Spleen (tissue), 11 donors: ENCODE results near the gene ZNF891. TPM values are rescaled to one million over a fixed set of nuclear protein-coding genes. Genes with fewer than 3 reads are reported as not detected.

ENCODE experiments used
- DNase-seq: peaks from one replicate; pipeline ENCODE4 v3.0.0-alpha.2; 2020
- H3K27ac ChIP-seq, 8 donors: fragments of 200-600 bp; sonication (generic) in 7 of 8; 1 replicate in 4 of 8; 2 replicates in 4 of 8; pipeline versions ENCODE4 v1.5.0 to v1.8.0; 2016 to 2021; ENCODE audit warnings: inconsistent platforms in 4 of 8, mild to moderate bottlenecking in 4 of 8, moderate library complexity in 1 of 8
- H3K27me3 ChIP-seq, 7 donors: fragments of 200-600 bp; sonication (generic) in 6 of 7; replicated peaks in 1 of 7; 1 replicate in 4 of 7; 2 replicates in 3 of 7; pipeline versions ENCODE4 v1.5.0 to v1.8.0; 2016 to 2021; ENCODE audit warnings: inconsistent platforms in 3 of 7, mild to moderate bottlenecking in 1 of 7
- H3K36me3 ChIP-seq, 6 donors: fragments of 200-600 bp; sonication (generic) in 5 of 6; 1 replicate in 4 of 6; 2 replicates in 2 of 6; pipeline versions ENCODE4 v1.5.0 to v1.8.0; 2016 to 2021; ENCODE audit warnings: inconsistent platforms in 2 of 6
- H3K4me1 ChIP-seq, 6 donors: fragments of 200-600 bp; sonication (generic) in 5 of 6; 1 replicate in 3 of 6; 2 replicates in 3 of 6; pipeline versions ENCODE4 v1.5.0 to v1.8.0; 2016 to 2021; ENCODE audit warnings: inconsistent platforms in 3 of 6
- H3K4me3 ChIP-seq, 8 donors: fragments of 200-600 bp; sonication (generic) in 7 of 8; 1 replicate in 4 of 8; 2 replicates in 4 of 8; pipeline versions ENCODE4 v1.5.0 to v1.8.0; 2016 to 2021; ENCODE audit warnings: inconsistent platforms in 4 of 8, mild to moderate bottlenecking in 4 of 8, moderate library complexity in 2 of 8
- H3K9me3 ChIP-seq, 8 donors: fragments of 200-600 bp; sonication (generic) in 7 of 8; 1 replicate in 4 of 8; 2 replicates in 4 of 8; pipeline versions ENCODE4 v1.5.0 to v1.8.0; 2016 to 2021; ENCODE audit warnings: inconsistent platforms in 4 of 8
- POLR2A ChIP-seq, 3 donors: fragments of 450-650 bp; IDR thresholded peaks; one replicate each; pipeline ENCODE4 v1.5.1; 2017; ENCODE audit warnings: antibody characterized with exemption in 3 of 3, mild to moderate bottlenecking in 1 of 3
- POLR2AphosphoS5 ChIP-seq, 3 donors: sonication (generic); formaldehyde crosslinking; IDR thresholded peaks; one replicate each; pipeline ENCODE4 v1.5.1; 2017; ENCODE audit warnings: antibody characterized with exemption in 3 of 3
- WGBS, 5 donors: extraction: QIAGEN DNeasy Blood & Tissue Kit in 3 of 5; methylation state at CpG; one replicate each; pipeline versions ENCODE4 v1.1.5 to v1.1.7; 2013 to 2018; 5-methylcytosine and 5-hydroxymethylcytosine counted together
- intact Hi-C: fragments of 100-400 bp; cut with DNase I; formaldehyde crosslinking; loops from one replicate; pipeline ENCODE4 v1.15.0; 2023; ENCODE audit warnings: low total_unique reads
- polyA plus RNA-seq, 3 donors: library from polyadenylated mRNA; stranded (reverse); fragments of 200-250 nt; gene quantifications; one replicate each; pipeline ENCODE4 v1.2.1, GENCODE V29; 2013
- total RNA-seq, 7 donors: library from RNA; depleted of rRNA in 3 of 7; stranded (reverse); fragments of >200 nt in 3 of 7; fragmentation: NEBNext Ultra II Directional in 4 of 7; extraction: Animal tissue kit (Norgen Biotek cat#: 25700) in 4 of 7; gene quantifications; one replicate each; pipeline versions ENCODE4 v1.1.0 to v1.2.1, GENCODE V29; 2016 to 2021
- TF ChIP-seq, protein P1 (sequence below), 11 experiments: fragments of 200-600 bp in 7 of 11; fragments of 450-650 bp in 4 of 11; sonication (generic) in 4 of 11; IDR thresholded peaks in 8 of 11; conservative IDR thresholded peaks in 3 of 11; 1 replicate in 7 of 11; 2 replicates in 4 of 11; pipeline versions ENCODE4 v1.4.0 to v1.8.0; 2016 to 2021; ENCODE audit warnings: antibody characterized with exemption in 11 of 11, inconsistent platforms in 4 of 11, mild to moderate bottlenecking in 1 of 11
- donor health status: healthy with polysubstance abuse.
- donor health status: DM: no; HTN: no; CAD: no; lungs with moderate emphysema.
- donor health status: DM: no; HTN: no; CAD: no.
- donor health status: Bipolar disorder and iron deficiency.
- donor health status: healthy.
- donor health status: DM: no; HTN: no; CAD: no.
- donor health status: DM: yes; HTN: yes; CAD: no.

The ZNF891 gene
- total and polyA plus RNA-seq, 10 donors = 0.37 to 5.8 (median 2.7) TPM

DNA sequence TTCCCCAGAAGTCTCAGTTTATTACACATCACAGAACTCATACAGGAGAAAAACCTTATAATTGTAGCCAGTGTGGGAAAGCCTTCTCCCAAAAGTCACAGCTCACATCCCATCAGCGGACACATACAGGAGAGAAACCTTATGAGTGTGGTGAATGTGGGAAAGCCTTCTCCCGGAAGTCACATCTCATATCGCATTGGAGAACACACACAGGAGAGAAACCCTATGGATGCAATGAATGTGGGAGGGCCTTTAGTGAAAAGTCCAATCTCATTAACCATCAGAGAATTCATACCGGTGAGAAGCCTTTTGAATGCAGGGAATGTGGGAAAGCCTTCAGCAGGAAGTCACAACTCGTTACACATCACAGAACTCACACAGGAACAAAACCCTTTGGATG lies 72.6 kb downstream of the ZNF891 start:
- Histone ChIP-seq H3K9me3 (peaks cover 87 to 100% (median 100%) of the 10 kb centered on the region in 8 donors), H3K27me3 (no peaks in the 10 kb centered on the region), H3K4me3 (no peak overlapping the region), H3K27ac (no peak overlapping the region), H3K36me3 (peaks cover 27 to 86% (median 56%) of the 10 kb centered on the region in 6 donors), H3K4me1 (no peaks in the 10 kb centered on the region)
- intact Hi-C loops = no loop called here
- TF ChIP-seq POLR2AphosphoS5 (IDR thresholded peaks at IDR 0.05) = no peak
- TF ChIP-seq, protein P1, sequence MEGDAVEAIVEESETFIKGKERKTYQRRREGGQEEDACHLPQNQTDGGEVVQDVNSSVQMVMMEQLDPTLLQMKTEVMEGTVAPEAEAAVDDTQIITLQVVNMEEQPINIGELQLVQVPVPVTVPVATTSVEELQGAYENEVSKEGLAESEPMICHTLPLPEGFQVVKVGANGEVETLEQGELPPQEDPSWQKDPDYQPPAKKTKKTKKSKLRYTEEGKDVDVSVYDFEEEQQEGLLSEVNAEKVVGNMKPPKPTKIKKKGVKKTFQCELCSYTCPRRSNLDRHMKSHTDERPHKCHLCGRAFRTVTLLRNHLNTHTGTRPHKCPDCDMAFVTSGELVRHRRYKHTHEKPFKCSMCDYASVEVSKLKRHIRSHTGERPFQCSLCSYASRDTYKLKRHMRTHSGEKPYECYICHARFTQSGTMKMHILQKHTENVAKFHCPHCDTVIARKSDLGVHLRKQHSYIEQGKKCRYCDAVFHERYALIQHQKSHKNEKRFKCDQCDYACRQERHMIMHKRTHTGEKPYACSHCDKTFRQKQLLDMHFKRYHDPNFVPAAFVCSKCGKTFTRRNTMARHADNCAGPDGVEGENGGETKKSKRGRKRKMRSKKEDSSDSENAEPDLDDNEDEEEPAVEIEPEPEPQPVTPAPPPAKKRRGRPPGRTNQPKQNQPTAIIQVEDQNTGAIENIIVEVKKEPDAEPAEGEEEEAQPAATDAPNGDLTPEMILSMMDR (IDR thresholded peaks at IDR 0.05 in 8 of 11, conservative IDR thresholded peaks at IDR 0.05 in 3 of 11) = no peak
- no peak for TF ChIP-seq POLR2A (IDR thresholded peaks at IDR 0.05)
- WGBS, 5 donors = 93 to 99% (median 97%) methylated on average over 5 of the region's 5 CpGs
- no peak for DNase-seq

Other genes starting within 250 kb of the ZNF891 start
- gene CHFR, start 242.7 kb downstream of the ZNF891 start, total RNA-seq = 10 to 100 TPM; 60.4 to 87.2 (median 68.1) TPM
- gene CHFR, start 242.7 kb downstream of the ZNF891 start, polyA plus RNA-seq = 10 to 100 TPM; 26.7 to 46.1 (median 41.8) TPM
- gene ZNF605, start 174.0 kb downstream of the ZNF891 start, total RNA-seq = 10 to 100 TPM; 11.0 to 18.9 (median 12.5) TPM
- gene ZNF605, start 174.0 kb downstream of the ZNF891 start, polyA plus RNA-seq = 1 to 10 TPM; 1.6 to 3.3 (median 1.9) TPM
- gene ZNF26, start 143.9 kb downstream of the ZNF891 start, total RNA-seq = 10 to 100 TPM; 13.2 to 28.7 (median 20.6) TPM
- 1 to 10 TPM; 4.0 to 6.1 (median 5.6) TPM for gene ZNF26, start 143.9 kb downstream of the ZNF891 start, polyA plus RNA-seq
- gene ZNF84, start 92.8 kb downstream of the ZNF891 start, total RNA-seq = 10 to 100 TPM; 20.9 to 36.3 (median 31.6) TPM
- 10 to 100 TPM in 2 of 3 donors, 1 to 10 TPM in 1; 8.6 to 13.4 (median 11.2) TPM for gene ZNF84, start 92.8 kb downstream of the ZNF891 start, polyA plus RNA-seq
- gene ZNF140, start 49.4 kb downstream of the ZNF891 start, total RNA-seq = 10 to 100 TPM; 16.8 to 25.0 (median 18.2) TPM
- gene ZNF140, start 49.4 kb downstream of the ZNF891 start, polyA plus RNA-seq = 10 to 100 TPM; 14.9 to 17.0 (median 15.6) TPM
- 10 to 100 TPM in 3 of 7 donors, 1 to 10 TPM in 4; 7.7 to 22.1 (median 9.3) TPM for gene ZNF10, start 353 bp upstream of the ZNF891 start, total RNA-seq
- gene ZNF10, start 353 bp upstream of the ZNF891 start, polyA plus RNA-seq = 1 to 10 TPM; 3.3 to 4.9 (median 4.3) TPM
- gene ZNF268, start 51.2 kb upstream of the ZNF891 start, total RNA-seq = 10 to 100 TPM; 20.0 to 27.0 (median 22.5) TPM
- 1 to 10 TPM; 3.0 to 5.1 (median 3.5) TPM for gene ZNF268, start 51.2 kb upstream of the ZNF891 start, polyA plus RNA-seq
- not detected for gene ANHX, start 105.6 kb upstream of the ZNF891 start, total RNA-seq
- gene ANHX, start 105.6 kb upstream of the ZNF891 start, polyA plus RNA-seq = not detected